Endometrial microvascular endothelial cells (primary cell): Measurements from ENCODE around the gene KIF1A. TPM values are rescaled to one million over a fixed set of nuclear protein-coding genes. Genes with fewer than 3 reads are reported as not detected.

Experiments
- in situ Hi-C: cut with HindIII; loops from 2 replicates; pipeline ENCODE4 v1.10.0; 2017; ENCODE audit warnings: low sequenced_read_pairs, low pct_unique_long_range_greater_than_20kb; ENCODE audit errors: inconsistent ontology term
- total RNA-seq: library from RNA; depleted of rRNA; stranded (reverse); fragments of >200 nt; gene quantifications from one replicate; pipeline ENCODE4 v1.2.3, GENCODE V29; 2015; ENCODE audit errors: inconsistent ontology term

Gene KIF1A
- total RNA-seq, 1 donor from 2014 or later, result not detected

DNA sequence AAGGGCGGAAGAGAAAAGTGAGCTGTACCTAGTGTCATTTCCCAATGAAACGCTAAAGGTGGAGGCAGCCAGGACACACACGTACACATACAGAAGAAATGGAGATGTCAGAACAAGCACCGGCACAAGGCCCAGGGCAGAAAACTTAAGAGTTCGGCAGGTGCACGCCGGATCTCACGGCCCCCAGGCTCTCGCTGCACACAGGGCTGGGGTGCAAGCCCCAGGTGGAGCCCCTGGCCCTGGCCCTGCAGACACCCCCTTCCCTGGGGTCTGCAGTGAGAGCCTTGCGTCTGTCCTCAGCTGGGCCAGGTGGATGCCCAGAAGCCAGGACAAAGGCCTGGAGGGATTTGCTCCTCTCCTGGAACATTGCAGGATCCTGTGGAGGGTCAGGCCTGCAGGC is 91.7 kb downstream of the KIF1A start:
- in situ Hi-C loops, result no loop called here

DNA sequence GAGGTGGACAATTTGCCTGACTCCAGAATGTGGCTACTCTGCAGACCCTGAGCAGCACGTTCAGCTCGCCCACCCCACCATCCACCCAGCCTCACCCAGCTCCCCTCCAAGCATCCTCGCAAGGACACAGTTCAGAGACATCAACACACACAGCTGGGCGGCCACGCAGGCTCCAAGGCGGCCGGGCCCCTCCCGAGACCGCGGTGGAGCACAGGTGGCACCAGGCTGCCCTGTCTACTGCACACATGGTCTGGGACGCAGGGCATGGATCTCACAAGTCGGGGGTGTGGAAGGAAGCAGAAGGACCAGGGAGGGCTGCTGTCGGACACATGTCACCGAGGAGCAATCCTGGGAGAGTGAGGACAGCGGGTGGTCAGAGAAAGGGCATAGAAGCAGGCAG is 92.1 kb downstream of the KIF1A start:
- in situ Hi-C loops, result no loop called here

DNA sequence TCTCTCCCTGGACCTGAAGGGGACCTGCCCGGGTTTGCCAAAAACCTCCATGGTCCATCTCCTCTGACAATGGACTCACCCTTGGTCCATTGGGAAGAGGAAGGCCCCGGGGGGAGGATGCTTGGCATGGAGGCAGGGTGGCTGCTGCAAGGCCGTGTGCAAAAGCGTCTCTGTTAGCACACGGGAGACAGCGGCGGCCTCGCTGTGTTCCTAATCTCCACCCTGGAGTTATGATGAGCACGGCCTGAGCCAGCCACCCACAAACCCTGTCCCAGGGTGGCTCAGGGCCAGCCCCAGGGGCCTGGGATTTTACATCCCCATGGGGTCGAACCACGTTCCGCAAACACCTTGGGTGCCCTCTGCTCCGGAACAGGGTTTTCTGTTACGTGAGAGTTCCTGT is 92.6 kb downstream of the KIF1A start:
- in situ Hi-C loops, result no loop called here

DNA sequence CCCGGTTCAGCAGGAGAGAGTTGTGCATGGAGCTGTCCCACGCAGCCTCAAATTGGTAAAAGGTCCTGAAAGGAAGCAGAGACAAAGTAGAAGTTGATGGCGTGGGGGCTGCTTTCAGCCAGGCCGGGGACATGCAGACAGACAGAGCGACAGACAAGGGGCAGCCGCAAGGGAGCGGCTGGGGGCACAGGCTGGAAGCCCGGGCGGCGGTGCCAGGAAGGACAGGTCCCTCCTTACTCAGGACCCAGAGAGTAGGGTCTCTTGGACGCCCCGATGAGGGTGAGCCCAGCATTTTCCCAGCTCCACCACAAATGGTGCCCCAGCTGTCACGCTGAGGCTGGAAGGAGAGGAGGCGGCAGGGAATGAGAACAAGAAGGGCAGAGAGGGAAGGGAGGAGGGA is 93.1 kb downstream of the KIF1A start:
- in situ Hi-C loops, result no loop called here

DNA sequence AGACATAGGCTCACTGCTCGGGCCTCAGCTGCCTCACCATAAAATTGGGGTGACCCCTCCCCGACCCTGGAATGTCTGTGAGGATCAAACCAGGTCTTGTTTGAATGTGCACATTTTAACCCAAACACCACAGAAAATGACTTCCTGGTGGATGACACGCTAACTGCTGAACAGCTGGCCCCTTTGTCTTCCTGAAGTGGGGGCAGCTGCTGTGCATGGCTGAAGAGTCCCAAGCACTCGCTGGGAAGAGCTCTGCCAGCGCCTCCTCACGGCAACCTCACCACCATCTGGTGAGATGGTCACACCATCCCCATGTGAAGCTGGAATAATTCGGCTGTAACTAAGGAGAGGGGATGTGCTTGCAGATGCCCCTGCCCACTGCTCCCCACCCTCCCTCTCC is 94.3 kb downstream of the KIF1A start:
- in situ Hi-C loops, result no loop called here

DNA sequence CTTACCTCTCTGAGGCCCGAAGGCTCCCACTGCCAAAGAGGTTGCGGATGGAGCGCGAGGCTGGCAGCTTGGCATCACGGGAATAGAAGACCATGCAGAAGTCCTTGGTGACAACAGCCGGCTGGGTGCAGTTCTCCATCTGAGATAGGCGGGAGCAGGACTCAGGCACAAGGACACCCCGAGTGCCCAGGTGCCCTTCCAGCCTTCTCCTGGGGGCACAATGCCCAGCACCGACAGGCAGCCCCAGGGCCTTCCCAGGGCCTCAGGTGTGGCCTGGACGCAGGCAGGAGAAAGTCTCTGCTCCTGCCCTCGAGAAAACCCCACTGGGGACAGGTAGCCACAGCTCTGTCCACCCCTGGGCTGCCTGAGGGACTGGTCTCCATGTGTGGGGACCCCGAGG is 94.8 kb downstream of the KIF1A start:
- in situ Hi-C loops, result no loop called here

DNA sequence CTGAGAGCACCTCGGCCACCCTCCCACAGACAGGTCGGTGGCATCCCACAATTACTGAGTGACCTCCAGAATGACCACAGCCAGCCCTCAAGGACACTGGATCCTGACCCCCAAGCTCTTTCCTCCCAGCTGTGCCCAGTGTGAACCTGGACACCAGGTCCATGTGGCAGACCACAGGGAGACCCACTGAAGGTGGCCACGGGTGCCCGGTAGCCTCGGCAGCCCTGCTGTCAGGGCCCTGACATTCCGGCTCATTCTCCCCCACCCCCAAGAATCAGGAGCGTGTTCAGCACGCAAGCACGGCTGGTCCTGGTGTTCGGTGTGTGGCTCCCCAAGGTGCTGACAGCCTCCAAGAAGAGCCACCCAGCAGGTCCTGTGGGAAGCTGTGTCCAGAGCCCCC is 95.6 kb downstream of the KIF1A start:
- in situ Hi-C loops, result no loop called here

DNA sequence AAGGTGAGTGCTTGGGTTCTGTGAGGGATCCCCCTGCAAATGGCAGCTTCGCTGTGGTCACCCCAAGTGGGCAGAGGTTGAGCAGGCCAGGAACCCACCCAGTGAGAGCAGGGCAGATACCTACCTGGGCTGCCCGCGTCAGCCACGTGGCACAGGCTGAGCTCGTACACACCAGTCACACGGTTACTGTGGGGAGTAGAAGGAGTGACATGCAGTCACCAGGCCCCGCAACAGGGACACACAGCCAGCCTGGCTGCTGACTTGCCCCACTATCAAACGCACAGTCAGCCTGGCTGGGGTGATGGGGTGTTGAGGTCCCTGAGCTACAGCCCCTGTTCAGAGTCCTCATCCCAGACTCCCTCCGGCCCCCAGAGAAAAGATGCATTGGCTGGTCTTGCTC is 96.2 kb downstream of the KIF1A start:
- in situ Hi-C loops, result no loop called here

DNA sequence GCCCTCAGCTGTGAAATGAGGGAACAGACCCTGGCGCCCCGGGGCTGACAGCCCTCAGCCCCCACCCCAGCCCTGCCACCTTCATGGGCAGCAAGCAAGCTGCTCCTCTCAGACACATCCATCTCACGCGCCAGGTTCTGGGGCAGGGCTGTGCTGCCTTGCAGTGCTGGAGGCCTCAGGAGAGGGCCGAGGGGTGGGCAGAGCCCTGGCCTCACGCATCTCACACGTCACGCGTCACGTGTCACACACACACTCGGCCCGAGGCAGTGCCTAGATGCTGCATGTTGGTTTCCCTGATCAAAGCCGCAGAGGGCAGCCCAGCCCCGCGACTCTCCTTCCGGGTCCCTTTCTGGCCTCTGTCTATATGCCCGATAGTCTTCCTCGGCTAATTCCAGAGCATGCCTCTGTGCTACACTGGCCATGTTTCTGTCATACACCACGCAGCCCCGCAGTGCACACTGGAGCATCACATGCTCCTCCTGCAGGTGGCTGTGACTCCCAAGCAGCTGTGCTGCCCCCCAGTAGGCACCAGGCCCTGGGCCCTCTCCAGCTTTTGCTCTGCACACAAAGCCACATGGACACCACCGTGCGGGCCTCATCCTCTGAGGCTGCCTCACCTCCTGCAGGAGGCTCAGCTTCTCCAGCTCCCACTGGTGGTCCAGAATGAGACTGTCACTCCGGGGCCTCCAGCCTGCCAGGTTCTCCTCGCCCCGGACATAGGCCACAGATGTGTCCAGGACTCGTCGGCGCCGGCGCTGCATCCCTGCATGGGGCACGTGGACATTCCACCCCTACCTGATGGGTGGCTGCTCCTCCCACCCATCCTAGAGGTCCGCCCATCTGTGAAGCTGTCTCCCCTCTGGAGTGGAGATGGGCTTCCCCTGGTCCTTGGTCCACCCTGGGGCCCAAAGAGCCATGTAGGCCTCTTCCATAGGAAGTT is 97.0 kb downstream of the KIF1A start:
- in situ Hi-C loops, result no loop called here

DNA sequence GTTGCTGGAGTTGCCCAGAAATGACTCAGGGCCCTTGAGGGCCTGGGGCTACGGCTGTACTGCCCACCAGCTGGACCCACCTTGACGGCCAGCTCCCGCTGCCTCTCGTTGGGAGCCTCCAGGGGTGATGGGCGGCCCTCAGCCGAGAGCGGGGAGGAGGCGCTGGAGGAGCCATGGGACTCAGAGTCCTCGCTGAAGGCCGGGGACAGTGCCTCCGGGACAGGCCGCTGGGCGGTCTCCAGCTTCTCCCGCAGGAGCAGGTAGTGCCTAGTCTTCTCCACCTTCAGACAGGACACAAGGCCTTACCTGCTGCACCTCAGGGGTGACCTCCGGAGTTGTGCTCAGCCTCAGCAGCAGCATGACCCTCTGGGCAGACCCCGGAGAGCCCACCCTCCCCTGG is 97.6 kb downstream of the KIF1A start:
- in situ Hi-C loops, result no loop called here

DNA sequence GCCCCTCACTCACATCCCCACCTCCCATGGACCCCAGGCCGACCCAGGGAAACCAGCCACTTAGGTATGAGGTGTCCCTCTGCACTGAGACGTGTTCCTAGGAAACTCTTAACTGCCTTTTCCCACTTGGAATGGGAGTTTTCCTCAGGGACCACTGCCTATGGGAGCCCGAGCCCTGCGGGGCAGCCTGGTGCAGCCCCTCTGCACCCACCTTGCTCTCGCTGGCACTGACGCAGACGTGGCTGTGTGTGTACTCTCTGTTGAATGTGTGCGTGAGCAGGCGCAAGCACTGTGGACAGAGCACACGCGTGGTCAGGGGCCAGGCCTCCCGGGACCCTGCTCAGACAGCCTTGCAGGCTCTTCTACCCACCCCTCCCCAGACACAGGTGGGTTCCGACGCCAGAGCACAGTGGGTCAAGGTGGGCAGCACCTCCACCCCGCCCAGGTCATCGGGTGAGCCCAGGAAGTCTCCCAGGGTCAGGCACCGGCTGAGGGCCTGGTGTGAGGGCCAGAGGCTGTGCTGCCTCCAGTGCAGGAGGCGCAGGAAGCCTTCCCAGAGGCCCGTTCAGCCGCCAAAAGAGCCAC is 98.3 kb downstream of the KIF1A start:
- in situ Hi-C loops, result no loop called here

DNA sequence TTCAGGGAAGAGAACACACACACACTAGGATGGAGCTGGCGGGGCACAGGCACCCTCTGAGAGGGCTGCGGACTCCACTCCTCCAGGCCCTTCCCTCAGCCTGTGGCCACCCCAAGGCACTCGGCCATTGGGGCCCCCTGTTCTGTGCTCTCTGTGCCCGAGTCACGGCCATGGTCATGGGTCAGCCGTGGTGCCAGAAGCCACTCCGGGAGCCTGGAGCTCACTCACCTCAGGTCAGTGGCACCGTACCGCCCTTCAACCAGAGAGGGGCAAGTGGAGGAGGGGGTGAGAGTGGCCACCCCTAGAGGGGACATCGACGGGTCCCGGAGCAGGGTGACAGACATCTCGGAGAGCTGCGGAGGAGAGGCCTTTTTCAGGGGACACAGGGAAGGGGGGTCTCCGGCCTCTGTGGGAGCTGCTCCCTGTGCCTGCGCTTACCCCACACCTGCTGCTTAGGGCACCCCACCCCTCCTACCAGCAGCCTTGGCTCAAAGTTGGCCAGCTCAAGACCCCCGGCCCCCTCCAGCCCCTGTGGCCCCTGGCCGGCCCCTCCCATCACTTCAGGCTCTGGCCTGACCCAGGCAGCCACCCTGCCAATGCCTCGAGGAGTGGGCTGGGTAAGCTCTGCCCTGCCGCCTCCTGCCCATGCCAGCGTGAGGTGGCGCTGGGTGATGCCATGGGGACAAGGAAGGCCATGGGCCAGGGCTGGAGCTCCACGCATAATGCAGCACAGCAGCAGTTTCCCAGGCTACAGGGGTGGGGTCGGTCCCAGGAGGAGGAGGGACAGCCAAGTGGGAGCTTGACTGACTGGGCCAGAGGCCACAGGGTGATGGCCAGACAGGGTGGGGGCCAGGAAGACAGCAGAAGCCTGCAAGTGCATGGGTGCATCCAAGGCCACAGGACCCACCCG is 99.1 kb downstream of the KIF1A start:
- in situ Hi-C loops, result no loop called here

DNA sequence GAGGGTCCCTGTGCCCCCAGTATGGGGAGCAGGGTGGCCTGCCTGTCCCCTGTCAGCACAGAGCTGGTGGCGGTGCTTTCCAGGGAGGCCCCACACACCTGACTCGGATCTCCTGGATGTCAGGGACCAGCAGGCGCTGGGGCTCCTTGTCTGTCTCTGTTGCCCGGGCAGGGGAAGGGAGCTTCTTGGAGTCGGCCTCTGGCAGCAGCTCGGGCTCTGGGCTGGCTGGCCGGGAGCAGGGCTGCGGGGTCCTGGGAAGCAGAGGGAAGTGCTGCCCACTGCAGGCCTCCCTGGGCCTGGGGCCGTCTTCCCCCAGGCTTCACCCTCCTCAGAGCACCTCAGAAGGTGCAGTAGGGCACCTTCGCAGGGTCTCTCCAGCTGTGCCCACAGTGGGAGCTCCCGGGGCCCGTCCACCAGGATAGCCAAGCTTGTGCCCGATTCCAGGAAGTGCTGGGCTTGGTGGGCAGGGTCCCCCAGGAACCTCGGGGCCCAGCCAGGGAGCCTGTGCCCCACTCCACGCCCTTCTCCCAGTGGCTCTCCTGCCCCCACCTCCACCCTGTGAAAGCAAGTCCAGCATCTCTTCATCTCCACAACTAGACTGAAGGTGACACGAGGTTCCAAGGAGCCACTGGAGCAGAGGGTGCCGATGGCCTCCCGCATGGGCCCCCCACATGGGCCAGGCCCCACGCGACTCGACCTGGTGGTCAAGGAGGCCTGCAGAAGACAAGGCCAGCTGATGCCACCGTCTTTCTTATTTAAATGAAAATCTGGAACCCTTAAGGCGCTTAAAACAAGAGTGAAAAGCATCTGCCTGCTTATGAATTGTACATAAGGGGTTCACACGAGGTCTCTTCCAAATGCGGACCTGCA is 100.1 kb downstream of the KIF1A start:
- in situ Hi-C loops, result no loop called here

DNA sequence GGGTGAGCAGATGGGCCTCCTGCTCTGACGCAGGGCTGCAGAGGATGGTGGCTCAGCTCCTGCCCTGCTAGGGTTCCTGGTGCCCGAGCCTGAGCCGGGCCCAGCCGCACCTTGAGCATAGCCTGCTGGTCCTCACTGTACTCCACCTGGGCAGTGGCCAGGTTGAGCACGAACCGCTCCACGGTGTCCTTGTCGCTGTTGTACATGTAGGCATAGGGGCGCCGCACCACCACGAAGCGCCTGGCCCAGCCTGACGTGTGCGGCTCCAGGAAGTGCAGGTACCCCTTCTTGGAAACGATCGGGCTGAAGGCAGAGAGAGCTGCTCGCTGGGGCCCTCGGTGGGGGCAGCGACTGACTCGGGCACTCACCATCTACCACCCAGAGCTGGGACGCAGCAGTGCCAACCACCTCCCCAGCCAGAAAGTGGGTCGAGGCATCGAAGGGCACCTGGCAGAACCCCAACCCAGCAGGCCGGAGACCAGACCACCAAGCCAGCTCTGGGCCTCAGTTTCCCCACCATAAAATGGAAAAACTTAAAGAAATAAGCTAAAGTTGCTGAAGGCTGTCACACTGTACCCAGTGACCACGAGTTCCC is 101.0 kb downstream of the KIF1A start:
- in situ Hi-C loops, result no loop called here

DNA sequence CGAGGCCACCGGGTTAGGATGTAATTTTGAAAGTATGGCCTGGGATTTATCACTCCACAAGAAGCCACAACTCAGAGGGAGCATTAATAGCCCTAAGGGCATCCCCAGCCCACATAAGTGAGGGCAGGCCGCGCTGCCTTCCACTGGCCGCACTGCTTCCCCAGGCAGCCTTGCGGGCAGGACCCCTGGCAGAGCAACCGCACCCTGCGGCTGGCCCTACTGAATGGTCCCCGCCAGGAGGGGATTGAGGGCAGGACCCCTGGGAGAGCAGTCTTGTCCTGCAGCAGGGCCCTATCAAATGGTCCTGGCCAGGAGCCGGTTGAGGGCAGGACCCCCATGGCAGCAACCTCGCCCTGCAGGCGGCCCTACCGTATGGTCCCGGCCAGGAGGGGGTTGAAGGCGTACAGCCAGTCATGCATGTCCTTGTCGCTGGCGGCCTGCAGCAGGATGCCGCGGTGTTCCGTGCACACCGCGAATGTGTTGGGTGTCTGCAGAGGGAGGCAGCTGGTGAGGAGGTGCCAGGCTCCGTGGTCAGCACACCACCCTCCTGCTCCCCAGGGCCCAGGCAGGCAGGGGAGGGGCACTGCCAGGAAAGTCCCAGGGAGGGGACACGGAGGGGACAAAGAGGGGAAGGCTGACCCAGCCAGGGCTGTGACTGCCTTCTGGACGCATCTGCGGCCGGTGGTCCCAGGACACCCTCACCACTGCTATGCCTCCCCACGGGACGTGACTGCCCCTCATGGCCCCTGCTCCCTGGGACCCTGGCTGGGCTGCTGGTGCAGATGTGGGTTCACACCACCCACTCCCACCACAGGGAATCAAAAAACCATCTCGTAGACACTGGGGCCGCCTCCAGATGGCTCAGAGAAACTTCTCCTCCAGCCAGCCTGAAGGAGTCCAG is 102.1 kb downstream of the KIF1A start:
- in situ Hi-C loops, result no loop called here

DNA sequence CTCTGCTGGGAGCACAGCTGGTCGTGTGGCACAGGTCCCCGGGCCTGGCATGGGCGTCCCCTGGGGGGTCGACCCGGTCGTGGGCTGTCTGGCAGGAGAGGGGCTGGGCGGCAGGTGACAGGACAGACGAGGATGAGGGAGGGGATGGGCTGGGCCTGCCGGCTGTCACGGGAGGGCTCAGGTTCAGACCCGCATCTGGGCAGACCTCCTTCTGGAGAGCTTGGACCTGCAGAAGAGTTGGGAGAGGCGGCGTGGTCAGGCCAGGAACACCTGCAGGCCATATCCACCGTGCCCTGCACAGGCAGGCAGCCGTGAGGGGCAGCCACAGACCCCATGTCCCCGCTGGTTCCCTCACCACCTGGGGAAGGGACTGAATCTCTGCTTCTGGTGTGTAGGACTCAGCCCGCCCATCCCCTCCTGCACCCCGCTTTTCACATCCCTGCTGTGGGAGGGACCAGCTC is 102.8 kb downstream of the KIF1A start:
- in situ Hi-C loops, result no loop called here

DNA sequence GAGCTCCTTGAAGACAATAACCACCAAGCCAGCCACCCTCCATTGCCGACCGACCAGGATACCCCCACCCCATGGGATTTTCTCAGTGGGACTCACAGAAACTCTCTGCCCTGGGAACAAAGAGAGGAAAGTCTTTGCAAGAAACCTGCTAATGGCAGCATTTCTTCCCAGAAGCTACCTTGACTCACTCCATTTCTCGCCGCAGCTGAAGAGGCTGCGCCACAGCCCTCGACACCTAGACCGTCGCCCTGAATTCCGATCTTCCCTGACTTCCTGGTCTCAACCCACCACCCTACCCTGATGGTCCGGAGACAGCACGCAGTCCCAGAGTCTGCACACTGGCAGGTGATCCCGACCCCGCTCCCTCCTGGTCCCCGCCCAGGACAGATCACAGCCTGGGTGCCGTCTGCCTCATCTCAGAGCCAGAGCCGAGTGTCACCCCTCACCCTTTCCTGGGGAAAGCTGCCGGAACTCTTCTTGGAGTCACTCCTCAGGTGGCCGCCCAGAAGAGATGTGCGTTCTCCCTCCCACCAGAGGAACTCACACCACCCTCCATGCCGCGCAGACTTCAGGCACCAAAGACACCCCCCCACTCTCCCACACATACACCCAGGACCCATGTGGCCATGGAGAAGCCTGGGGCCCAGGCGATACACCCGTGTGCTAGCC is 103.8 kb downstream of the KIF1A start:
- in situ Hi-C loops, result no loop called here
